H9 (cell line): Measurements from ENCODE around the gene SDK2. TPM values are rescaled to one million over a fixed set of nuclear protein-coding genes. Genes with fewer than 3 reads are reported as not detected.
A peak's percentile ranks its signal among the peaks of the same experiment; 100 is the strongest.

Experiments
- DNase-seq: peaks from one replicate; pipeline ENCODE4 v3.0.0-alpha.2; 2017
- H2AFZ ChIP-seq: one replicate; pipeline ENCODE4 v1.6.1; 2013; ENCODE audit warnings: mild to moderate bottlenecking, low read length, control low read depth, moderate library complexity
- H2AK5ac ChIP-seq: 2 replicates; pipeline ENCODE4 v1.6.1; 2013; ENCODE audit warnings: low read length, control low read depth, mixed read lengths; ENCODE audit not compliant: insufficient read length
- H2BK120ac ChIP-seq: one replicate; pipeline ENCODE4 v1.6.1; 2013; ENCODE audit warnings: low read depth, mild to moderate bottlenecking, low read length, control low read depth, inconsistent platforms; ENCODE audit not compliant: poor library complexity, severe bottlenecking
- H2BK12ac ChIP-seq: 2 replicates; pipeline ENCODE4 v1.6.1; 2013; ENCODE audit warnings: low read length, control low read depth, mixed read lengths, low read depth; ENCODE audit not compliant: insufficient read length
- H2BK15ac ChIP-seq: 2 replicates; pipeline ENCODE4 v1.6.1; 2013; ENCODE audit warnings: low read depth, low read length, control low read depth
- H2BK20ac ChIP-seq: one replicate; pipeline ENCODE4 v1.6.1; 2013; ENCODE audit warnings: low read depth, mild to moderate bottlenecking, low read length, control low read depth, inconsistent platforms; ENCODE audit not compliant: poor library complexity, severe bottlenecking
- H2BK5ac ChIP-seq: 2 replicates; pipeline ENCODE4 v1.6.1; 2013; ENCODE audit warnings: low read length, control low read depth, mixed read lengths; ENCODE audit not compliant: insufficient read length
- H3K14ac ChIP-seq: 2 replicates; pipeline ENCODE4 v1.6.1; 2013; ENCODE audit warnings: low read length, control low read depth; ENCODE audit not compliant: insufficient read depth
- H3K18ac ChIP-seq: 2 replicates; pipeline ENCODE4 v1.6.1; 2013; ENCODE audit warnings: low read depth, mild to moderate bottlenecking, mixed read lengths, low read length, control low read depth; ENCODE audit not compliant: insufficient read length
- H3K23ac ChIP-seq: 2 replicates; pipeline ENCODE4 v1.6.1; 2013; ENCODE audit warnings: low read length, control low read depth, mixed read lengths, low read depth; ENCODE audit not compliant: insufficient read length
- H3K23me2 ChIP-seq: 2 replicates; pipeline ENCODE4 v1.6.1; 2013; ENCODE audit warnings: low read depth, mild to moderate bottlenecking, mixed read lengths, low read length, control low read depth; ENCODE audit not compliant: insufficient read length, poor library complexity, severe bottlenecking
- H3K27ac ChIP-seq: 2 replicates; pipeline ENCODE4 v1.5.1; 2013; ENCODE audit warnings: low read length, control low read depth, mixed read lengths, low read depth; ENCODE audit not compliant: insufficient read length
- H3K27me3 ChIP-seq: 2 replicates; pipeline ENCODE4 v1.6.1; 2013; ENCODE audit warnings: low read length, control low read depth, inconsistent platforms; ENCODE audit not compliant: insufficient read depth
- H3K4ac ChIP-seq: 2 replicates; pipeline ENCODE4 v1.6.1; 2013; ENCODE audit warnings: low read depth, mild to moderate bottlenecking, control low read depth, inconsistent platforms, low read length, moderate library complexity
- H3K4me1 ChIP-seq: 2 replicates; pipeline ENCODE4 v1.6.1; 2013; ENCODE audit warnings: low read length, control low read depth, inconsistent platforms; ENCODE audit not compliant: insufficient read depth
- H3K4me2 ChIP-seq: 2 replicates; pipeline ENCODE4 v1.6.1; 2013; ENCODE audit warnings: low read length, control low read depth, mixed read lengths; ENCODE audit not compliant: insufficient read length, insufficient read depth
- H3K56ac ChIP-seq: 2 replicates; pipeline ENCODE4 v1.6.1; 2013; ENCODE audit warnings: low read depth, mild to moderate bottlenecking, mixed read lengths, low read length, control low read depth; ENCODE audit not compliant: insufficient read length
- H3K79me1 ChIP-seq: 2 replicates; pipeline ENCODE4 v1.6.1; 2013; ENCODE audit warnings: low read depth, mild to moderate bottlenecking, moderate library complexity, low read length, control low read depth, inconsistent platforms; ENCODE audit not compliant: insufficient read depth, poor library complexity, severe bottlenecking
- H3K79me2 ChIP-seq: 2 replicates; pipeline ENCODE4 v1.6.1; 2013; ENCODE audit warnings: low read length, control low read depth, inconsistent platforms; ENCODE audit not compliant: insufficient read depth
- H3K9ac ChIP-seq: 2 replicates; pipeline ENCODE4 v1.6.1; 2013; ENCODE audit warnings: low read length, control low read depth, mixed read lengths; ENCODE audit not compliant: insufficient read length; ENCODE audit errors: extremely low read depth
- H3K9me3 ChIP-seq: one replicate; pipeline ENCODE4 v1.6.1; 2013; ENCODE audit warnings: low read depth, low read length, inconsistent platforms; ENCODE audit not compliant: control insufficient read depth
- H3T11ph ChIP-seq: one replicate; pipeline ENCODE4 v1.6.1; 2013; ENCODE audit warnings: mild to moderate bottlenecking, low read length, control low read depth, inconsistent platforms
- H4K20me1 ChIP-seq: one replicate; pipeline ENCODE4 v1.6.1; 2013; ENCODE audit not compliant: control insufficient read depth, insufficient read length, insufficient read depth
- H4K5ac ChIP-seq: 2 replicates; pipeline ENCODE4 v1.6.1; 2013; ENCODE audit warnings: low read depth, mild to moderate bottlenecking, mixed read lengths, low read length, control low read depth; ENCODE audit not compliant: insufficient read length
- H4K8ac ChIP-seq: replicated peaks from 2 replicates; pipeline ENCODE4 v1.6.1; 2013; ENCODE audit warnings: low read length, control low read depth, mixed read lengths, low read depth; ENCODE audit not compliant: insufficient read length
- H4K91ac ChIP-seq: 2 replicates; pipeline ENCODE4 v1.6.1; 2013; ENCODE audit warnings: low read depth, mild to moderate bottlenecking, moderate library complexity, mixed read lengths, low read length, control low read depth; ENCODE audit not compliant: insufficient read length
- H3K27ac Mint-ChIP-seq, 3 experiments: 2 replicates in 2 of 3; 3 replicates in 1 of 3; pipeline ENCODE4 v1.8.0; 2020 to 2021; ENCODE audit warnings: mixed read lengths in 3 of 3, mild to moderate bottlenecking in 1 of 3, moderate library complexity in 1 of 3
- H3K27me3 Mint-ChIP-seq: 2 replicates; pipeline ENCODE4 v1.8.0; 2021; ENCODE audit warnings: low read depth, mild to moderate bottlenecking, moderate library complexity, mixed read lengths
- H3K36me3 Mint-ChIP-seq, 3 experiments: 2 replicates in 2 of 3; 3 replicates in 1 of 3; pipeline ENCODE4 v1.8.0; 2020 to 2021; ENCODE audit warnings: low read depth in 3 of 3, mixed read lengths in 3 of 3; ENCODE audit not compliant: insufficient read depth in 1 of 3
- H3K4me1 Mint-ChIP-seq, 2 experiments: 2 replicates each; pipeline ENCODE4 v1.8.0; 2020; ENCODE audit warnings: mixed read lengths in 2 of 2
- H3K4me3 Mint-ChIP-seq, 2 experiments: 2 replicates in 1 of 2; 3 replicates in 1 of 2; pipeline ENCODE4 v1.8.0; 2020 to 2021; ENCODE audit warnings: mild to moderate bottlenecking in 2 of 2, mixed read lengths in 2 of 2, moderate library complexity in 1 of 2
- H3K9me3 Mint-ChIP-seq, 2 experiments: 2 replicates in 1 of 2; 3 replicates in 1 of 2; pipeline ENCODE4 v1.8.0; 2020; ENCODE audit warnings: mild to moderate bottlenecking in 2 of 2, mixed read lengths in 2 of 2, moderate library complexity in 1 of 2
- WGBS: extraction: QIAGEN DNeasy Blood & Tissue Kit; methylation state at CpG from one replicate; pipeline ENCODE4 v1.1.7; 2013; ENCODE audit warnings: missing lambda C conversion rate, low lambda C conversion rate, mixed read lengths; ENCODE audit not compliant: insufficient read length; ENCODE audit errors: extremely low coverage; 5-methylcytosine and 5-hydroxymethylcytosine counted together
- total RNA-seq: library from RNA; stranded (reverse); gene quantifications from 2 replicates; pipeline ENCODE4 v1.2.1, GENCODE V29; 2021
- TF ChIP-seq, protein P1 (sequence below): fragments of 200-600 bp; sonication (generic); conservative IDR thresholded peaks from 3 replicates; pipeline ENCODE4 v1.8.0; 2021; ENCODE audit warnings: antibody characterized with exemption, mild to moderate bottlenecking

Gene SDK2
- total RNA-seq, 1 experiment from 2014 or later: 9.1 TPM

DNA sequence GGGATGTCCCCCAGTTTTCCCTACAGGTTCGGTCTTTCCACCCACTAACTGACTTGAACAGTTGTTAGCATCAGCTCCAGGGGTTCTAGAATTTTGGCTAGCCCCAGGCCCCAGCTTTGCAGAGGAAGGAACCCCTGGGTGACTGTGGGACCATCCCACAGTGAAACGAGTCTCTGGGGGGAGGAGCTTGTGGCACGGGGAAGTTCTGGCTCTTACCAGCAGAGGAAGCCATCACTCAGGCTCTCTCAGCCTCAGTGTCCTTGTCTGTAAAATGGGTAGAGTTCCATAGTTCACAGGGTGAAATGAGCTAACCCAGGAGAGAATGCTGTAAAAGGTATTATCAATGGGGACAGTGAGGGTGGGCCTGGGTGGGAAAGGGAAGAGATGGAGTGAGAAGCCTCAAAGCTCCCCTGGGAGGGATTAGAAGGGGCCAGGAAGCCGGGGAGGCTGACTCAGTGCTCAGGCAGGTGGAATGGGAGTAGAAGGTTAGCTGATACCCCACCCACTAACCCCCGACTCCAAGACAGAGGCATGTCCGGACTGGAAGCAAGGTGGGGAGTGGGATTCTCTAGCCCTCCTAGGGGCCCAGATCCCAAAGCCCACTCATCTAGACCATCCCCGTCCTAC, 301.6 kb downstream of the SDK2 start:
- H3K4me1 Mint-ChIP-seq: peaks cover 48 to 56% of the 10 kb centered on the region in 2 experiments
- H3K4me2 ChIP-seq: peak overlapping the region; percentile 43

More for the DNA sequence above, 301.6 kb downstream of the SDK2 start:
- H3K79me2 ChIP-seq: no peaks in the 10 kb centered on the region
- no peak overlapping the region for H3K56ac ChIP-seq
- WGBS: no CpG with 5 or more reads among the region's 7 CpGs
- peak overlapping the region; percentile 41 for H2BK120ac ChIP-seq
- no peak overlapping the region for H4K8ac ChIP-seq
- H3K23me2 ChIP-seq: peaks cover 4% of the 10 kb centered on the region
- H3K23ac ChIP-seq: no peak overlapping the region
- H3K79me1 ChIP-seq: no peaks in the 10 kb centered on the region
- H2BK5ac ChIP-seq: no peak overlapping the region
- H4K20me1 ChIP-seq: no peaks in the 10 kb centered on the region
- H2BK15ac ChIP-seq: no peak overlapping the region
- H2BK12ac ChIP-seq: no peak overlapping the region
- Mint-ChIP-seq H3K9me3 (no peaks in the 10 kb centered on the region), H3K27ac (peak overlapping the region; percentile 87 to 97 (median 97); a peak in 6 of 7 replicates), H3K27me3 (no peaks in the 10 kb centered on the region), H3K4me3 (peak overlapping the region; percentile 17 to 72; a peak in 3 of 5 replicates), H3K36me3 (peaks cover 0 to 6% (median 1%) of the 10 kb centered on the region in 3 experiments; a peak in 3 of 7 replicates)
- H3K4me1 ChIP-seq: peaks cover 9% of the 10 kb centered on the region
- H4K91ac ChIP-seq: no peak overlapping the region
- H3K9me3 ChIP-seq: no peaks in the 10 kb centered on the region
- DNase-seq: no peak
- no peak overlapping the region for H2AK5ac ChIP-seq
- H3K9ac ChIP-seq: no peak overlapping the region
- H3K14ac ChIP-seq: peak overlapping the region; percentile 79
- H2AFZ ChIP-seq: no peak overlapping the region
- H3K27me3 ChIP-seq: no peaks in the 10 kb centered on the region
- peak overlapping the region; percentile 71 for H3K18ac ChIP-seq
- H3K4ac ChIP-seq: no peak overlapping the region; the same call in 1 of the 2 replicates
- TF ChIP-seq, protein P1, sequence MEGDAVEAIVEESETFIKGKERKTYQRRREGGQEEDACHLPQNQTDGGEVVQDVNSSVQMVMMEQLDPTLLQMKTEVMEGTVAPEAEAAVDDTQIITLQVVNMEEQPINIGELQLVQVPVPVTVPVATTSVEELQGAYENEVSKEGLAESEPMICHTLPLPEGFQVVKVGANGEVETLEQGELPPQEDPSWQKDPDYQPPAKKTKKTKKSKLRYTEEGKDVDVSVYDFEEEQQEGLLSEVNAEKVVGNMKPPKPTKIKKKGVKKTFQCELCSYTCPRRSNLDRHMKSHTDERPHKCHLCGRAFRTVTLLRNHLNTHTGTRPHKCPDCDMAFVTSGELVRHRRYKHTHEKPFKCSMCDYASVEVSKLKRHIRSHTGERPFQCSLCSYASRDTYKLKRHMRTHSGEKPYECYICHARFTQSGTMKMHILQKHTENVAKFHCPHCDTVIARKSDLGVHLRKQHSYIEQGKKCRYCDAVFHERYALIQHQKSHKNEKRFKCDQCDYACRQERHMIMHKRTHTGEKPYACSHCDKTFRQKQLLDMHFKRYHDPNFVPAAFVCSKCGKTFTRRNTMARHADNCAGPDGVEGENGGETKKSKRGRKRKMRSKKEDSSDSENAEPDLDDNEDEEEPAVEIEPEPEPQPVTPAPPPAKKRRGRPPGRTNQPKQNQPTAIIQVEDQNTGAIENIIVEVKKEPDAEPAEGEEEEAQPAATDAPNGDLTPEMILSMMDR: peak; percentile 34; the same call in 2 of the 3 replicates
- no peak overlapping the region for H3K27ac ChIP-seq
- no peak overlapping the region for H3T11ph ChIP-seq
- H4K5ac ChIP-seq: no peak overlapping the region
- H2BK20ac ChIP-seq: no peak overlapping the region
